ENCODE measurements around the gene TRIM7.

DNA sequence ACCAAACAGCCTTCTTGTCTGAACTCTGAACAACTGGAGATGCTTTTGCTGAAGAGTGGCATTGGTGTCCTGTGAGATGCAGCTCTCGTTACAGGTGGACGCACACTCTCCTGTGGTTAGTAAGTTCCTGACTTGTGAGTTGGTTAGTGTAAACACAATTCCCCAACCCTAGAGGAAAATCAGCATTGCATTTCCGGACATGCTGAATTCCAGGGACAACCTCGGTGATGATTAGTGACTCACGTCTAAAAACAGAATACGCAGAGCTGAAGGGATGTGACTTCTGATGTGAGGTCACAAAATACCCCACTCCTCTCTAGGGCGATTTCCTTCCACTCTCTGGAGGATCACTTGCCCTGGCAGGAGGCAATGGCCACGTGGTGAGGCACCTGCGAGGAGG lies 52.6 kb downstream of the TRIM7 start:
- TF ChIP-seq, protein P1, sequence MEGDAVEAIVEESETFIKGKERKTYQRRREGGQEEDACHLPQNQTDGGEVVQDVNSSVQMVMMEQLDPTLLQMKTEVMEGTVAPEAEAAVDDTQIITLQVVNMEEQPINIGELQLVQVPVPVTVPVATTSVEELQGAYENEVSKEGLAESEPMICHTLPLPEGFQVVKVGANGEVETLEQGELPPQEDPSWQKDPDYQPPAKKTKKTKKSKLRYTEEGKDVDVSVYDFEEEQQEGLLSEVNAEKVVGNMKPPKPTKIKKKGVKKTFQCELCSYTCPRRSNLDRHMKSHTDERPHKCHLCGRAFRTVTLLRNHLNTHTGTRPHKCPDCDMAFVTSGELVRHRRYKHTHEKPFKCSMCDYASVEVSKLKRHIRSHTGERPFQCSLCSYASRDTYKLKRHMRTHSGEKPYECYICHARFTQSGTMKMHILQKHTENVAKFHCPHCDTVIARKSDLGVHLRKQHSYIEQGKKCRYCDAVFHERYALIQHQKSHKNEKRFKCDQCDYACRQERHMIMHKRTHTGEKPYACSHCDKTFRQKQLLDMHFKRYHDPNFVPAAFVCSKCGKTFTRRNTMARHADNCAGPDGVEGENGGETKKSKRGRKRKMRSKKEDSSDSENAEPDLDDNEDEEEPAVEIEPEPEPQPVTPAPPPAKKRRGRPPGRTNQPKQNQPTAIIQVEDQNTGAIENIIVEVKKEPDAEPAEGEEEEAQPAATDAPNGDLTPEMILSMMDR (IDR thresholded peaks at IDR 0.05), result no peak
- no peak for TF ChIP-seq POLR2A (IDR thresholded peaks at IDR 0.05)

Measured in Peyer's patch (tissue), 4 donors.